GM23338 (cell line): Measurements from ENCODE around the gene SNX1.

Experiments used
- CREB1 ChIP-seq: fragments of 250-450 bp; sonication (Bioruptor Pico); IDR thresholded peaks from 2 replicates; pipeline ENCODE4 v1.5.0; 2020; ENCODE audit warnings: low read depth, mild to moderate bottlenecking, moderate library complexity
- CTCF ChIP-seq, 2 experiments: fragments of 200-600 bp in 1 of 2; sonication (generic) in 1 of 2; conservative IDR thresholded peaks; 2 replicates each; pipeline versions ENCODE4 v1.5.1 to v1.6.1; 2016 to 2017; ENCODE audit warnings: antibody characterized with exemption in 2 of 2, low read depth in 2 of 2, mild to moderate bottlenecking in 2 of 2, moderate library complexity in 1 of 2
- ETS1 ChIP-seq: IDR thresholded peaks from 2 replicates; pipeline ENCODE4 v1.6.1; 2016; ENCODE audit warnings: antibody characterized with exemption
- EZH2 ChIP-seq: fragments of 200-600 bp; sonication (generic); IDR thresholded peaks from one replicate; pipeline ENCODE4 v1.8.0; 2017; ENCODE audit warnings: antibody characterized with exemption, mild to moderate bottlenecking, low read depth; ENCODE audit not compliant: unreplicated experiment
- EZH2phosphoT487 ChIP-seq: fragments of 200-600 bp; sonication (generic); IDR thresholded peaks from one replicate; pipeline ENCODE4 v1.8.1; 2018; ENCODE audit warnings: antibody characterized with exemption; ENCODE audit not compliant: unreplicated experiment
- JUNB ChIP-seq: IDR thresholded peaks from one replicate; pipeline ENCODE4 v1.6.1; 2016; ENCODE audit warnings: antibody characterized with exemption; ENCODE audit not compliant: unreplicated experiment
- POLR2AphosphoS5 ChIP-seq: IDR thresholded peaks from 2 replicates; pipeline ENCODE4 v1.6.1; 2016; ENCODE audit warnings: antibody characterized with exemption, low read depth
- REST ChIP-seq: IDR thresholded peaks from one replicate; pipeline ENCODE4 v1.6.1; 2018; ENCODE audit warnings: antibody characterized with exemption; ENCODE audit not compliant: unreplicated experiment
- ZNF114 ChIP-seq: fragments of 250-450 bp; sonication (Bioruptor Pico); IDR thresholded peaks from 2 replicates; pipeline ENCODE4 v1.5.0; 2020; ENCODE audit warnings: mild to moderate bottlenecking, moderate library complexity
- ZNF331 ChIP-seq: fragments of 250-450 bp; sonication (Bioruptor Pico); IDR thresholded peaks from 2 replicates; pipeline ENCODE4 v1.5.0; 2020; ENCODE audit warnings: low read depth, mild to moderate bottlenecking, moderate library complexity
- TF ChIP-seq, protein P1 (sequence below): fragments of 250-450 bp; sonication (Bioruptor Pico); IDR thresholded peaks from 2 replicates; pipeline ENCODE4 v1.5.0; 2020; ENCODE audit warnings: mild to moderate bottlenecking, moderate library complexity

- TF ChIP-seq CTCF (conservative IDR thresholded peaks at IDR 0.05; ENCODE audit: low read depth in 2 of 2) (no peak), ZNF331 (CRISPR knock-in tag) (no peak), EZH2 (no peak), REST (no peak), POLR2AphosphoS5 (no peak), EZH2phosphoT487 (no peak), CREB1 (no peak), JUNB (no peak), ETS1 (no peak), ZNF114 (CRISPR knock-in tag) (no peak)
- TF ChIP-seq, protein P1, sequence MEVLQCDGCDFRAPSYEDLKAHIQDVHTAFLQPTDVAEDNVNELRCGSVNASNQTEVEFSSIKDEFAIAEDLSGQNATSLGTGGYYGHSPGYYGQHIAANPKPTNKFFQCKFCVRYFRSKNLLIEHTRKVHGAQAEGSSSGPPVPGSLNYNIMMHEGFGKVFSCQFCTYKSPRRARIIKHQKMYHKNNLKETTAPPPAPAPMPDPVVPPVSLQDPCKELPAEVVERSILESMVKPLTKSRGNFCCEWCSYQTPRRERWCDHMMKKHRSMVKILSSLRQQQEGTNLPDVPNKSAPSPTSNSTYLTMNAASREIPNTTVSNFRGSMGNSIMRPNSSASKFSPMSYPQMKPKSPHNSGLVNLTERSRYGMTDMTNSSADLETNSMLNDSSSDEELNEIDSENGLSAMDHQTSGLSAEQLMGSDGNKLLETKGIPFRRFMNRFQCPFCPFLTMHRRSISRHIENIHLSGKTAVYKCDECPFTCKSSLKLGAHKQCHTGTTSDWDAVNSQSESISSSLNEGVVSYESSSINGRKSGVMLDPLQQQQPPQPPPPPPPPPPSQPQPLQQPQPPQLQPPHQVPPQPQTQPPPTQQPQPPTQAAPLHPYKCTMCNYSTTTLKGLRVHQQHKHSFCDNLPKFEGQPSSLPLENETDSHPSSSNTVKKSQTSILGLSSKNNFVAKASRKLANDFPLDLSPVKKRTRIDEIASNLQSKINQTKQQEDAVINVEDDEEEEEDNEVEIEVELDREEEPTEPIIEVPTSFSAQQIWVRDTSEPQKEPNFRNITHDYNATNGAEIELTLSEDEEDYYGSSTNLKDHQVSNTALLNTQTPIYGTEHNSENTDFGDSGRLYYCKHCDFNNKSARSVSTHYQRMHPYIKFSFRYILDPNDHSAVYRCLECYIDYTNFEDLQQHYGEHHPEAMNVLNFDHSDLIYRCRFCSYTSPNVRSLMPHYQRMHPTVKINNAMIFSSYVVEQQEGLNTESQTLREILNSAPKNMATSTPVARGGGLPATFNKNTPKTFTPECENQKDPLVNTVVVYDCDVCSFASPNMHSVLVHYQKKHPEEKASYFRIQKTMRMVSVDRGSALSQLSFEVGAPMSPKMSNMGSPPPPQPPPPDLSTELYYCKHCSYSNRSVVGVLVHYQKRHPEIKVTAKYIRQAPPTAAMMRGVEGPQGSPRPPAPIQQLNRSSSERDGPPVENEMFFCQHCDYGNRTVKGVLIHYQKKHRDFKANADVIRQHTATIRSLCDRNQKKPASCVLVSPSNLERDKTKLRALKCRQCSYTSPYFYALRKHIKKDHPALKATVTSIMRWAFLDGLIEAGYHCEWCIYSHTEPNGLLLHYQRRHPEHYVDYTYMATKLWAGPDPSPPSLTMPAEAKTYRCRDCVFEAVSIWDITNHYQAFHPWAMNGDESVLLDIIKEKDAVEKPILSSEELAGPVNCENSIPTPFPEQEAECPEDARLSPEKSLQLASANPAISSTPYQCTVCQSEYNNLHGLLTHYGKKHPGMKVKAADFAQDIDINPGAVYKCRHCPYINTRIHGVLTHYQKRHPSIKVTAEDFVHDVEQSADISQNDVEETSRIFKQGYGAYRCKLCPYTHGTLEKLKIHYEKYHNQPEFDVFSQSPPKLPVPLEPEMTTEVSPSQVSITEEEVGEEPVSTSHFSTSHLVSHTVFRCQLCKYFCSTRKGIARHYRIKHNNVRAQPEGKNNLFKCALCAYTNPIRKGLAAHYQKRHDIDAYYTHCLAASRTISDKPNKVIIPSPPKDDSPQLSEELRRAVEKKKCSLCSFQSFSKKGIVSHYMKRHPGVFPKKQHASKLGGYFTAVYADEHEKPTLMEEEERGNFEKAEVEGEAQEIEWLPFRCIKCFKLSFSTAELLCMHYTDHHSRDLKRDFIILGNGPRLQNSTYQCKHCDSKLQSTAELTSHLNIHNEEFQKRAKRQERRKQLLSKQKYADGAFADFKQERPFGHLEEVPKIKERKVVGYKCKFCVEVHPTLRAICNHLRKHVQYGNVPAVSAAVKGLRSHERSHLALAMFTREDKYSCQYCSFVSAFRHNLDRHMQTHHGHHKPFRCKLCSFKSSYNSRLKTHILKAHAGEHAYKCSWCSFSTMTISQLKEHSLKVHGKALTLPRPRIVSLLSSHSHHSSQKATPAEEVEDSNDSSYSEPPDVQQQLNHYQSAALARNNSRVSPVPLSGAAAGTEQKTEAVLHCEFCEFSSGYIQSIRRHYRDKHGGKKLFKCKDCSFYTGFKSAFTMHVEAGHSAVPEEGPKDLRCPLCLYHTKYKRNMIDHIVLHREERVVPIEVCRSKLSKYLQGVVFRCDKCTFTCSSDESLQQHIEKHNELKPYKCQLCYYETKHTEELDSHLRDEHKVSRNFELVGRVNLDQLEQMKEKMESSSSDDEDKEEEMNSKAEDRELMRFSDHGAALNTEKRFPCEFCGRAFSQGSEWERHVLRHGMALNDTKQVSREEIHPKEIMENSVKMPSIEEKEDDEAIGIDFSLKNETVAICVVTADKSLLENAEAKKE (CRISPR knock-in tag), result no peak
Measured at GRCh38 chr15:64161688-64162477, 66.1 kb downstream of the SNX1 start.
